Parathyroid adenoma (tissue), 2 donors: Measurements from ENCODE around the gene GSTK1.

Experiments used
- H2AFZ ChIP-seq: fragments of 300-600 bp; sonication (generic); one replicate; pipeline ENCODE4 v1.7.0; 2017; ENCODE audit warnings: antibody characterized with exemption, mild to moderate bottlenecking
- H3K27ac ChIP-seq: fragments of 300-600 bp; sonication (generic); one replicate; pipeline ENCODE4 v1.7.0; 2017
- H3K27me3 ChIP-seq: fragments of 300-600 bp; sonication (generic); one replicate; pipeline ENCODE4 v1.7.0; 2017; ENCODE audit warnings: low read length; ENCODE audit not compliant: control insufficient read depth, insufficient read depth
- H3K36me3 ChIP-seq: fragments of 300-600 bp; sonication (generic); one replicate; pipeline ENCODE4 v1.7.0; 2017; ENCODE audit warnings: low read length; ENCODE audit not compliant: control insufficient read depth, insufficient read depth
- H3K4me1 ChIP-seq: fragments of 300-600 bp; sonication (generic); one replicate; pipeline ENCODE4 v1.7.0; 2017; ENCODE audit warnings: control low read depth
- H3K4me2 ChIP-seq: fragments of 300-600 bp; sonication (generic); one replicate; pipeline ENCODE4 v1.7.0; 2017; ENCODE audit warnings: low read length
- H3K4me3 ChIP-seq: fragments of 300-600 bp; sonication (generic); one replicate; pipeline ENCODE4 v1.7.0; 2017; ENCODE audit warnings: low read depth, low read length
- H3K79me2 ChIP-seq: fragments of 300-600 bp; sonication (generic); one replicate; pipeline ENCODE4 v1.7.0; 2017; ENCODE audit warnings: control low read depth
- H3K9ac ChIP-seq: fragments of 300-600 bp; sonication (generic); one replicate; pipeline ENCODE4 v1.7.0; 2017; ENCODE audit warnings: mild to moderate bottlenecking
- H3K9me3 ChIP-seq: fragments of 300-600 bp; sonication (generic); one replicate; pipeline ENCODE4 v1.7.0; 2017; ENCODE audit warnings: low read length; ENCODE audit not compliant: control insufficient read depth
- CTCF ChIP-seq: fragments of 300-600 bp; sonication (generic); IDR thresholded peaks from one replicate; pipeline ENCODE4 v1.7.0; 2017; ENCODE audit warnings: antibody characterized with exemption, mild to moderate bottlenecking
- donor health status: primary hyperparathyroidism.

The GSTK1 gene

GRCh38 chr7:143256325-143256724 is 6.9 kb upstream of the GSTK1 start:
- Histone ChIP-seq H3K27me3 (no peaks in the 10 kb centered on the region), H3K36me3 (no peaks in the 10 kb centered on the region), H3K27ac (no peak overlapping the region), H2AFZ (no peak overlapping the region), H3K79me2 (no peaks in the 10 kb centered on the region), H3K4me3 (no peak overlapping the region), H3K9ac (no peak overlapping the region), H3K9me3 (no peaks in the 10 kb centered on the region), H3K4me2 (no peak overlapping the region), H3K4me1 (no peaks in the 10 kb centered on the region)
- no peak for TF ChIP-seq CTCF

GRCh38 chr7:143256932-143257331 is 6.3 kb upstream of the GSTK1 start:
- H3K27me3 ChIP-seq, result no peaks in the 10 kb centered on the region
- H3K36me3 ChIP-seq, result no peaks in the 10 kb centered on the region
- no peak overlapping the region for H3K9ac ChIP-seq
- no peaks in the 10 kb centered on the region for H3K4me1 ChIP-seq
- no peaks in the 10 kb centered on the region for H3K9me3 ChIP-seq
- no peaks in the 10 kb centered on the region for H3K79me2 ChIP-seq
- TF ChIP-seq CTCF, result no peak
- no peak overlapping the region for H3K27ac ChIP-seq
- no peak overlapping the region for H3K4me2 ChIP-seq
- H2AFZ ChIP-seq, result no peak overlapping the region
- H3K4me3 ChIP-seq, result no peak overlapping the region

GRCh38 chr7:143257501-143257900 is 5.7 kb upstream of the GSTK1 start:
- Histone ChIP-seq H3K79me2 (no peaks in the 10 kb centered on the region), H2AFZ (no peak overlapping the region), H3K27ac (no peak overlapping the region), H3K4me2 (no peak overlapping the region), H3K9ac (no peak overlapping the region), H3K4me3 (no peak overlapping the region), H3K4me1 (no peaks in the 10 kb centered on the region), H3K9me3 (no peaks in the 10 kb centered on the region), H3K36me3 (no peaks in the 10 kb centered on the region), H3K27me3 (no peaks in the 10 kb centered on the region)
- no peak for TF ChIP-seq CTCF

- H3K4me3 ChIP-seq, result no peak overlapping the region
- no peaks in the 10 kb centered on the region for H3K4me1 ChIP-seq
- H3K36me3 ChIP-seq, result no peaks in the 10 kb centered on the region
- H3K9me3 ChIP-seq, result no peaks in the 10 kb centered on the region
- no peak overlapping the region for H3K4me2 ChIP-seq
- H3K27me3 ChIP-seq, result no peaks in the 10 kb centered on the region
- H3K79me2 ChIP-seq, result no peaks in the 10 kb centered on the region
- H3K9ac ChIP-seq, result no peak overlapping the region
- H3K27ac ChIP-seq, result no peak overlapping the region
- no peak for TF ChIP-seq CTCF
- H2AFZ ChIP-seq, result peak overlapping the region; percentile 63
These were observed 4.4 kb upstream of the GSTK1 start for GRCh38 chr7:143258831-143259230.

GRCh38 chr7:143259765-143260164 is 3.5 kb upstream of the GSTK1 start:
- no peak overlapping the region for H3K4me3 ChIP-seq
- H3K27me3 ChIP-seq, result no peaks in the 10 kb centered on the region
- H3K27ac ChIP-seq, result no peak overlapping the region
- H3K4me2 ChIP-seq, result no peak overlapping the region
- H3K4me1 ChIP-seq, result no peaks in the 10 kb centered on the region
- no peak overlapping the region for H2AFZ ChIP-seq
- H3K79me2 ChIP-seq, result no peaks in the 10 kb centered on the region
- H3K9me3 ChIP-seq, result no peaks in the 10 kb centered on the region
- H3K36me3 ChIP-seq, result no peaks in the 10 kb centered on the region
- TF ChIP-seq CTCF, result no peak
- H3K9ac ChIP-seq, result no peak overlapping the region
